HFFc6 (cell line): Measurements from ENCODE around the gene SCN1B. TPM values are rescaled to one million over a fixed set of nuclear protein-coding genes. Genes with fewer than 3 reads are reported as not detected.

Experiments
- DNase-seq: peaks from one replicate; pipeline ENCODE4 v3.0.0-alpha.2; 2018
- H3K27ac Mint-ChIP-seq: 2 replicates; pipeline ENCODE4 v1.8.0; 2020; ENCODE audit warnings: mild to moderate bottlenecking, mixed read lengths
- H3K27me3 Mint-ChIP-seq: 2 replicates; pipeline ENCODE4 v1.8.0; 2021; ENCODE audit warnings: mild to moderate bottlenecking, moderate library complexity, mixed read lengths; ENCODE audit not compliant: insufficient read depth
- H3K36me3 Mint-ChIP-seq: 2 replicates; pipeline ENCODE4 v1.8.0; 2021; ENCODE audit warnings: low read depth, mixed read lengths
- H3K4me1 Mint-ChIP-seq: 2 replicates; pipeline ENCODE4 v1.8.0; 2020; ENCODE audit warnings: low read depth, mixed read lengths
- H3K4me3 Mint-ChIP-seq: 2 replicates; pipeline ENCODE4 v1.8.0; 2020; ENCODE audit warnings: mild to moderate bottlenecking, moderate library complexity, mixed read lengths
- H3K9me3 Mint-ChIP-seq: 2 replicates; pipeline ENCODE4 v1.8.0; 2020; ENCODE audit warnings: mild to moderate bottlenecking, mixed read lengths
- total RNA-seq, 6 experiments: library from RNA; stranded (reverse); fragmentation: NEBNext Ultra II Directional; extraction: Animal tissue kit (Norgen Biotek cat#: 25700); gene quantifications; 2 replicates in 1 of 6; 3 replicates in 5 of 6; pipeline ENCODE4 v1.2.3, GENCODE V29; 2021
- TF ChIP-seq, protein P1 (sequence below): fragments of 200-600 bp; sonication (generic); IDR thresholded peaks from 2 replicates; pipeline ENCODE4 v1.5.0; 2021; ENCODE audit warnings: antibody characterized with exemption, mild to moderate bottlenecking

The SCN1B gene
- total RNA-seq, 6 experiments from 2014 or later = 6.8 to 14.2 (median 12.6) TPM

DNA sequence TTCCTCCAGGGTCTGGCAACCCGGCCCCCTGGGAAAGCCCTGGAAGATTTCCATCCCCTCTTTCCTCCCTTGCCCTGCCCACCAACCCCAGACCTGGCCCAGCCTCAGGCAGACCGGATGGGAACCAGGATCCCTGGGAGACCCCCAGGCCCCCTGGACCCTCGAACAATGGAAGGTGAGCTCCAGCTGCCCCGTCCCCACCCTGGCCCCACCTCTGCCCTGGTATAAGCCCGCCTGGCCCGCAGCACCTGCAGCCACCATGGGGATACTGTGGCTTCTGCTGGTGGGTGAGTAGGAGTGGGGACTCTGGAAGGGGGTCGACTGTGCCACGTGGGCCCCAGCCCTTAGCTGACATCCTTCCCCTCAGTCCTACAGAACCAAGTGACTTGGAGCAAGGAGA lies 43.7 kb downstream of the SCN1B start:
- peaks cover 16% of the 10 kb centered on the region for H3K27me3 Mint-ChIP-seq
- peaks cover 9% of the 10 kb centered on the region; the same call in 1 of the 2 replicates for H3K4me1 Mint-ChIP-seq
- H3K4me3 Mint-ChIP-seq = no peak overlapping the region
- peaks cover 4% of the 10 kb centered on the region; the same call in 1 of the 2 replicates for H3K9me3 Mint-ChIP-seq
- H3K27ac Mint-ChIP-seq = no peak overlapping the region
- DNase-seq = no peak
- peaks cover 6% of the 10 kb centered on the region; the same call in 1 of the 2 replicates for H3K36me3 Mint-ChIP-seq
- TF ChIP-seq, protein P1, sequence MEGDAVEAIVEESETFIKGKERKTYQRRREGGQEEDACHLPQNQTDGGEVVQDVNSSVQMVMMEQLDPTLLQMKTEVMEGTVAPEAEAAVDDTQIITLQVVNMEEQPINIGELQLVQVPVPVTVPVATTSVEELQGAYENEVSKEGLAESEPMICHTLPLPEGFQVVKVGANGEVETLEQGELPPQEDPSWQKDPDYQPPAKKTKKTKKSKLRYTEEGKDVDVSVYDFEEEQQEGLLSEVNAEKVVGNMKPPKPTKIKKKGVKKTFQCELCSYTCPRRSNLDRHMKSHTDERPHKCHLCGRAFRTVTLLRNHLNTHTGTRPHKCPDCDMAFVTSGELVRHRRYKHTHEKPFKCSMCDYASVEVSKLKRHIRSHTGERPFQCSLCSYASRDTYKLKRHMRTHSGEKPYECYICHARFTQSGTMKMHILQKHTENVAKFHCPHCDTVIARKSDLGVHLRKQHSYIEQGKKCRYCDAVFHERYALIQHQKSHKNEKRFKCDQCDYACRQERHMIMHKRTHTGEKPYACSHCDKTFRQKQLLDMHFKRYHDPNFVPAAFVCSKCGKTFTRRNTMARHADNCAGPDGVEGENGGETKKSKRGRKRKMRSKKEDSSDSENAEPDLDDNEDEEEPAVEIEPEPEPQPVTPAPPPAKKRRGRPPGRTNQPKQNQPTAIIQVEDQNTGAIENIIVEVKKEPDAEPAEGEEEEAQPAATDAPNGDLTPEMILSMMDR = no peak

DNA sequence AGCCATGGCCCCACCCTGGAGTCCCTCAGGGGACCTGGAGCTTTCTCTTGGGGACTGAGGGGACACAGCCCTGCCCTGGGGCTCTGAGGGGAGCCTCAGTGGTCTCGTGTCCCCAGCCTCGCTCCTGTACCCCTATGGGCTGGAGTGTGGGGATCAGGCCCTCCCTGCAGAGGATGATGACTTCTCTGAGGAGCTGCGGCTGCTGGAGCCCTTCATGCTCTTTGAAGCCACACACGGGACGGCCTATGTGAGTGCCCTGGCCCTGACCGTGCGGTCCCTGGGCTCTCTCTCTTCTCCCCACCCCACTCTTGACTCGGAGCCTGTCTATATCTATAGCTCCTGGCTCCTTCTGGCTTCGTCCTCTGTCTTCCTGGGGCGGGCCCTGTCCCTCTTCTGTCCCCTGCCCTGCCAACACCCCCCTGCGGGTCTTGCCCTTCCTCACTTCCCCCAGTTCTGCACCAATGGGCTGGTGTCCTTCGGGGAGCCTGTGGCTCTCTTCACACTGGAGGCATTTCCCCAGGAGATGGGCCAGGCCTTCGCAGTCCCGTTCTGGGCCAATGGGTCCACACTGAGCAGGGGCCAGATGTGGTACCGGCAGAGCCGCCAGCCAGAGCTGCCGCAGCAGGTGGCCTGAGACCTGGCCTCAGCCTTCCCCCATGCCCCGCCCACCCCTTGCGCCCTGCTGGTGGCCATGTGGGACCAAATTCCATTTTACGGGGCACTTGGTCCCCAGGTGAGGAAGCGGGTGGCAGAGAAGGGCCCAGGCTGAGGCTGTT lies 44.3 kb downstream of the SCN1B start:
- H3K36me3 Mint-ChIP-seq = peaks cover 6% of the 10 kb centered on the region; the same call in 1 of the 2 replicates
- no peak for DNase-seq
- H3K27me3 Mint-ChIP-seq = peaks cover 15% of the 10 kb centered on the region

DNA sequence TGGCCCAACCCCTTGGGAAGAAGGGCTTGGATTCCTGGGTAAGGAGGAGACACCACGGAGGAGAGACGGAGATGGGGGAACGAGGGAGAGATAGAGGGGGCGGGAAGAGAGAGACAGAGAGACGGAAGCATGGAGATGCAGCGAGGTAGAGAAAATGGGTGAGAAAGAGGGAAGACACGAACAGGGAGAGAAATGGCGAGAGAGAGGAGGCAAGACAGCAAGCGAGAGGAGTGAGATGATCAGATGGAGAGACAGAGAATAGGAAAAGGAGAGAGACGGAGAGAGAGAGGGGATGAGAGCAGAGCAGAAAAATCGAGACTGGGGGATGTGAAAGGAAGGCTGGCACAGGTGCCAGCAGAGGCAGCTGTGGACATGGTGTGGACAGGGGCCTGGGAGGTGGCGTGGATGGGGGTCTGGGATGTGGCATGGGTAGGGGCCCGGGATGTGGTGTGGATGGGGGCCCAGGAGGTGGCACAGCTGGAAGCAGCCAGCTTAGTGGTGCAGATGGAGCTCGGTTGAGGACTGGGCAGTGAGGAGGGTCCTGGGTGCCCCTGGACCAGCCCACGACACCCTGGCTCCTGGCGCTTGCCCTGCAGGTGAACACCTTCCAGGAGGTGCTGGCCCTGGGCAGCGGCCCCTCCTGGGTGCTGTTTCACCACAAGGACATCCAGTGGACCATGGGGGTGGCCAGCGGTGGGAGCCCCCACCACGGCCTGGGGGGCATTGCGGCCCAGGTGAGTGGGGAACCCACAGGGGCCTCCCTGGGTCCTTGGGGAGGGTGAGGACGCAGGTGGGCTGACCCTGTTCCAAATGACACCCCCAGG lies 45.1 kb downstream of the SCN1B start:
- Mint-ChIP-seq H3K27ac (no peak overlapping the region), H3K27me3 (peaks cover 16% of the 10 kb centered on the region), H3K36me3 (peaks cover 3% of the 10 kb centered on the region; the same call in 1 of the 2 replicates), H3K4me1 (no peaks in the 10 kb centered on the region), H3K4me3 (no peak overlapping the region), H3K9me3 (no peaks in the 10 kb centered on the region)
- TF ChIP-seq, protein P1 = no peak
- no peak for DNase-seq

More for the DNA sequence above, 44.3 kb downstream of the SCN1B start:
- TF ChIP-seq, protein P1 = no peak
- peaks cover 2% of the 10 kb centered on the region; the same call in 1 of the 2 replicates for H3K4me1 Mint-ChIP-seq
- no peak overlapping the region for H3K4me3 Mint-ChIP-seq
- H3K27ac Mint-ChIP-seq = no peak overlapping the region
- peaks cover 4% of the 10 kb centered on the region; the same call in 1 of the 2 replicates for H3K9me3 Mint-ChIP-seq

DNA sequence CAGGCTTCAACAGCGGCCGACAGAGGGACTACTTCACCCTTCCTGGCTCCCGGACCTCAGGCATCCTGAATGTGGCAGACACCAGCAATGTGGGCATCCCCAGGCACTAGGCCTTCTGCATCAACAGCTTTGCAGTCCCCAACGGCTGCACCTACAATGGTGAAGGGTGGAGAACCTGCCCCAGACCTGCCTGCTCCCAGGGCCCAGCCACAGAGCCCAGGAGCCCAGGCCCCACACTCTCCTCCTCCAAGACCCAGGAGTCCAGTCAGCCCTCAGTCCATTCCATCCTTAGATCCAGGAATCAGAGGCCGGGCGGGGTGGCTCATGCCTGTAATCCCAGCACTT lies 45.7 kb downstream of the SCN1B start:
- Mint-ChIP-seq H3K27ac (no peak overlapping the region), H3K4me1 (no peaks in the 10 kb centered on the region), H3K9me3 (no peaks in the 10 kb centered on the region), H3K27me3 (peaks cover 16% of the 10 kb centered on the region), H3K4me3 (no peak overlapping the region), H3K36me3 (no peaks in the 10 kb centered on the region)
- DNase-seq = no peak
- TF ChIP-seq, protein P1 = no peak

DNA sequence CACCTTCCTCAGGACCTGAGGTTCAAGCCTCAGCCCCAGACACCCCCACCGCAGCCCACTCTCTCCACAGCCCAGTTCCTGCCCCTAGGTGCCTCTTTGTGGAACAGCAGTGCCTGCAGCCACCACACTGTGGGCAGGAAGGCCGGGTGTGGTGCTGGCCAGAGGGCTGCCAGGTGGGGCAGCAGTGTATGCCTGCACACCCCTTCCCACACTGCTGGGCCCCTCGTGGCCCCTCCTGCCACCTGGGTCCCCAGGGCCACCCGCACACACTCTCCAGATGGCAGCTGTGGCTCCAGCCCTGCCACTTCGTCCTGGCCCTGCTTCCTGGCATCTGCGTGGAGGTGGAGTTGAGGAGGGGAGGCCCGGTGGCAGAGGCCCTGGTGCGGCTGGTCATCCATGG lies 46.4 kb downstream of the SCN1B start:
- H3K36me3 Mint-ChIP-seq = no peaks in the 10 kb centered on the region
- no peak overlapping the region for H3K27ac Mint-ChIP-seq
- H3K4me1 Mint-ChIP-seq = no peaks in the 10 kb centered on the region
- no peaks in the 10 kb centered on the region for H3K9me3 Mint-ChIP-seq
- H3K4me3 Mint-ChIP-seq = no peak overlapping the region
- TF ChIP-seq, protein P1 = no peak
- peaks cover 16% of the 10 kb centered on the region for H3K27me3 Mint-ChIP-seq
- DNase-seq = no peak
